RWPE1 (cell line): ENCODE data around the gene SNRPN.
"Not testable (repeated sequence)": the region's sequence is repeated elsewhere in the genome, so short reads cannot be mapped to it uniquely, and the experiment has no call there.

Experiments used
- CTCF ChIA-PET: fragments of 350-600 bp; sonication (Branson Sonifier 250); formaldehyde crosslinking; extraction: SDS; loops from one replicate; lab custom pipeline; 2021; lab: Yijun Ruan, JAX
- POLR2A ChIA-PET: fragments of 400-600 bp; formaldehyde crosslinking; extraction: SDS; loops from one replicate; lab custom pipeline; 2020; ENCODE audit warnings: antibody characterized with exemption; ENCODE audit not compliant: low non-redundant PET; lab: Yijun Ruan, JAX
- DNase-seq: peaks from one replicate; pipeline ENCODE4 v3.0.0; 2012; ENCODE audit warnings: low spot score
- H3K27ac ChIP-seq: fragments of 450-650 bp; 2 replicates; pipeline ENCODE4 v1.5.1; 2017
- CTCF ChIP-seq: fragments of 450-650 bp; conservative IDR thresholded peaks from 2 replicates; pipeline ENCODE4 v1.5.1; 2017; ENCODE audit warnings: low read depth, mild to moderate bottlenecking

Gene SNRPN

GRCh38 chr15:24971052-24971451 lies 16.3 kb downstream of the SNRPN start:
- DNase-seq = no peak
- no peak overlapping the region for H3K27ac ChIP-seq
- no peak for TF ChIP-seq CTCF
- ChIA-PET CTCF (no interaction called here), POLR2A (no interaction called here)

DNA sequence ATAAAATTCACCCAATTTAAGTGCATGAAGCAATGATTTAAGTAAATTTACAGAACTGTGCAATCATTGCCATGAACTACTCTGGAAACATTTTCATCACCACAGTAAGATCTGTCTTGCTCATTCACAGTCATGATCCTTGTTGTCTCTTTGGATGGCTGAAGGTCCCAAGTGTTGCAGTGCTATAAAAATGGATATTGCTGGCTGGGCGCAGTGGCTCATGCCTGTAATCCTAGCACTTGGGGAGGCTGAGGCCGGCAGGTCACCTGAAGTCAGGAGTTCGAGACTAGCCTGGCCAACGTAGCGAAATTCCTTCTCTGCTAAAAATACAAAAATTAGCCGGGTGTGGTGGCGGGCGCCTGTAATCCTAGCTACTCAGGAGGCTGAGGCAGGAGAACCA lies 17.0 kb downstream of the SNRPN start:
- POLR2A ChIA-PET = no interaction called here
- CTCF ChIA-PET = no interaction called here
- TF ChIP-seq CTCF = no peak
- no peak overlapping the region for H3K27ac ChIP-seq
- no peak for DNase-seq

DNA sequence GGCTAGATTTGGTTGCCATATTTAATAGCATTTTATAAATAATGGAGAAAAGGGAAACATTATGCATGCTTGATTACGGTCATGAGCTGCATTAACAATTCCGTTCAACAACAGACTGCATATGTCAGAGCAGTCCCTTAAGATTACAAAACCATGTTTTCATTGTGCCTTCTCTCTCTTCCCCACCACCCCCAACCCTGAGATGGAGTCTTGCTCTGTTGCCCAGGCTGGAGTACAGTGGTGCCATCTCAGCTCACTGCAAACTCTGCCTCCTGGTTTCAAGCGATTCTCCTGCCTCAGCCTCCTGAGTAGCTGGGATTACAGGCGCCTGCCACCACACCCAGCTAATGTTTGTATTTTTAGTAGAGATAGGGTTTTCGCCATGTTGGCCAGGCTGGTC lies 17.9 kb downstream of the SNRPN start:
- DNase-seq, CTCF ChIA-PET, POLR2A ChIA-PET, H3K27ac ChIP-seq: not testable (repeated sequence)

GRCh38 chr15:24976932-24977331 lies 22.1 kb downstream of the SNRPN start:
- no peak for DNase-seq
- no peak overlapping the region for H3K27ac ChIP-seq
- ChIA-PET CTCF (no interaction called here), POLR2A (no interaction called here)
- no peak for TF ChIP-seq CTCF

GRCh38 chr15:24977686-24978085 lies 22.9 kb downstream of the SNRPN start:
- POLR2A ChIA-PET = no interaction called here
- TF ChIP-seq CTCF = no peak
- CTCF ChIA-PET = no interaction called here
- no peak for DNase-seq
- H3K27ac ChIP-seq = no peak overlapping the region

DNA sequence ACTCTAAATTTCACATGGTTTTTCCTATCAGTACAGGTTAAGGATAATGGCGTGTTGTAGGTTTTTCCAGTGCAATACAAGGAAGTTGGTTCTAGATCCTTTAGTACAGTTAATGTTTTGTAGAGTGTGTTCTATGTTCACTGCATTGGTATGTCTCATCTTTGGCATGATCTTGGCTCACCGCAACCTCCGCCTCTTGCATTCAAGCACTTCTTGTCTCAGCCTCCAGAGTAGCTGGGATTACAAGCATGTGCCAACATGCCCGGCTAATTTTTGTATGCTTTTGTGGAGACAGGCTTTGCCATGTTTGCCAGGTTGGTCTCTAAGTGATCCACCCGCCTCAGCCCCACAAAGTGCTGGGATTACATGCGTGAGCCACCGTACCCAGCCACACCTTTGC lies 30.4 kb downstream of the SNRPN start:
- ChIA-PET POLR2A (no interaction called here), CTCF (no interaction called here)
- DNase-seq = no peak
- H3K27ac ChIP-seq = no peak overlapping the region
- no peak for TF ChIP-seq CTCF

DNA sequence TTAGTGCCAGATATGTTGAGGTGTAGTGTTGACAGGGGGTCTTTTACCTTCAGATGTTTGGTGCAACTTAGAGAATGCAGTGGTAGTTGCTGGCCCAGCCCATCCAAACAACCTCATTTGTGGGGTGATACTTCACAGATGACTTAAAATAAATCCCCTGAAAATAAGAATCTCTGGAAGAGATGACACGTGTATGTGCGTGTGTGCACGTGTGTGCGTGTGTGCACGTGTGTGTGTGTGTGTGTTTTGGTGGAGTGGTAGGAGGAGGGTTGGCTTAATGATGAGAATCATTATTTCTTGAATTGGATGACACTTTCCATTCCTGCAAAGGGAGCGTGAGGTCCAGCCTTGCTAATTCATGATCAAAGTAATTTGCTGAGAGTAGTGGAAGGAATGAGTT lies 31.9 kb downstream of the SNRPN start:
- no peak for DNase-seq
- no peak overlapping the region for H3K27ac ChIP-seq
- TF ChIP-seq CTCF = no peak
- CTCF ChIA-PET = no interaction called here
- POLR2A ChIA-PET = no interaction called here
